ENCODE results near the gene SCUBE1.

- TF ChIP-seq CTCF (IDR thresholded peaks at IDR 0.05) (no peak), POLR2A (IDR thresholded peaks at IDR 0.05) (no peak)
Observed at GRCh38 chr22:43160497-43161126, 182.6 kb downstream of the SCUBE1 start.
